ENCODE results near the gene BIRC2.
A peak's percentile ranks its signal among the peaks of the same experiment; 100 is the strongest.

DNA sequence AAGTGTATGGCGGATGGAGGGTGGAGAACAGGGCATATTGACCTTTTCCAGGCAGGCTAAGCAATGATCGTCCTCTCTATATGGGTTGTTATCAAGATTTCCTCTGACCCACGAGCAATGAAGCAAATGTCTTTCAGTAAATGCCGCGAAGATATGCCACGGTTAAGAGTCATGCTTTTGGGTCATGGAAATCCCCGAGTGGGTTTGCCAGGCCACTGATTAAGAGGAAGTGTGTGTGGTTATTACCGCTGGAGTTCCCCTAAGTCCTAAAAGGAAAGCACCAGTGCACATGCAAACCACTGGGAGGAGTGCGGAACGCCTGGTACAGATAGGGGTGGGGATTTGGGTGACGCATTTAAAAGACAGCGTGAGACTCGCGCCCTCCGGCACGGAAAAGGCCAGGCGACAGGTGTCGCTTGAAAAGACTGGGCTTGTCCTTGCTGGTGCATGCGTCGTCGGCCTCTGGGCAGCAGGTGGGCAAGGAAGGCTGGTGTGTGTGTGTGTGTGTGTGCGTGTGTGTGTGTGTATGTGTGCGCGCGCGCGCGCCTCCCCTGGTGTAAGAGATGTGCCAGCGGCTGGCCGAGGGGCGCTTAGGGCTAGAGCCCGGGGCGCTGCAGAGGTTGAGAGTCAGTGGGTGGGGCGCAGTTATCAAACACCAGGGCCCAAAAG lies 29.8 kb upstream of the BIRC2 start, which contains the start of gene BIRC3:
- TF ChIP-seq CTCF (conservative IDR thresholded peaks at IDR 0.05; ENCODE audit: low read depth, low read length), result peak; percentile 47; the same call in 1 of the 2 replicates
- TF ChIP-seq EZH2 (IDR thresholded peaks at IDR 0.05; ENCODE audit: borderline replicate concordance, low read depth, low read length, poor library complexity, severe bottlenecking), result no peak
